K562 (cell line): ENCODE data around the gene PAK1IP1. TPM values are rescaled to one million over a fixed set of nuclear protein-coding genes. Genes with fewer than 3 reads are reported as not detected.

ENCODE experiments used
- AFF4 ChIP-seq: sonication (generic); formaldehyde crosslinking; IDR thresholded peaks from 2 replicates; pipeline ENCODE4 v1.8.0; 2023; ENCODE audit warnings: mild to moderate bottlenecking, missing genetic modification reagents
- FOXP4 ChIP-seq: sonication (generic); formaldehyde crosslinking; IDR thresholded peaks from 2 replicates; pipeline ENCODE4 v1.8.0; 2022; ENCODE audit warnings: mild to moderate bottlenecking, missing genetic modification reagents, borderline replicate concordance
- GATAD2A ChIP-seq: fragments of 450-650 bp; IDR thresholded peaks from 2 replicates; pipeline ENCODE4 v1.6.1; 2017
- HNRNPL ChIP-seq: fragments of 200-400 bp; formaldehyde crosslinking; IDR thresholded peaks from 2 replicates; pipeline ENCODE4 v1.6.1; 2017; ENCODE audit warnings: low read depth, mild to moderate bottlenecking, low read length
- HOMEZ ChIP-seq: fragments of 250-450 bp; sonication (Bioruptor Pico); IDR thresholded peaks from 2 replicates; pipeline ENCODE4 v1.4.0; 2020; ENCODE audit warnings: mild to moderate bottlenecking, moderate library complexity
- NFE2L1 ChIP-seq: fragments of 450-650 bp; IDR thresholded peaks from 2 replicates; pipeline ENCODE4 v1.6.1; 2016; ENCODE audit warnings: missing genetic modification characterization, low read depth, mild to moderate bottlenecking, missing compliant biosample characterization, moderate library complexity, borderline replicate concordance
- PATZ1 ChIP-seq: fragments of 250-450 bp; sonication (Bioruptor Pico); IDR thresholded peaks from 2 replicates; pipeline ENCODE4 v1.5.0; 2020; ENCODE audit warnings: mild to moderate bottlenecking, borderline replicate concordance
- POLR2B ChIP-seq: fragments of 450-650 bp; IDR thresholded peaks from 2 replicates; pipeline ENCODE4 v1.6.1; 2018; ENCODE audit warnings: low read depth; ENCODE audit not compliant: partially characterized antibody
- POLR2G ChIP-seq: fragments of 200-400 bp; formaldehyde crosslinking; IDR thresholded peaks from 2 replicates; pipeline ENCODE4 v1.6.1; 2017; ENCODE audit warnings: low read depth, mild to moderate bottlenecking, antibody characterized with exemption, low read length, moderate library complexity
- SRSF3 ChIP-seq: fragments of 200-400 bp; formaldehyde crosslinking; IDR thresholded peaks from 2 replicates; pipeline ENCODE4 v1.6.1; 2016; ENCODE audit warnings: mild to moderate bottlenecking, low read length, moderate library complexity; ENCODE audit not compliant: insufficient read depth
- STAG1 ChIP-seq: sonication (generic); formaldehyde crosslinking; IDR thresholded peaks from 2 replicates; pipeline ENCODE4 v1.5.0; 2020; ENCODE audit warnings: missing genetic modification reagents, borderline replicate concordance
- TFAP4 ChIP-seq: sonication (generic); formaldehyde crosslinking; IDR thresholded peaks from 2 replicates; pipeline ENCODE4 v1.8.0; 2022; ENCODE audit warnings: missing genetic modification reagents, mild to moderate bottlenecking, moderate library complexity, borderline replicate concordance
- TOE1 ChIP-seq, 2 experiments: fragments of 450-650 bp in 1 of 2; sonication (generic) in 1 of 2; formaldehyde crosslinking in 1 of 2; IDR thresholded peaks; 2 replicates each; pipeline versions ENCODE4 v1.7.1 to v1.8.0; 2016 to 2022; ENCODE audit warnings: borderline replicate concordance in 2 of 2, mild to moderate bottlenecking in 2 of 2, antibody characterized with exemption in 1 of 2, inconsistent platforms in 1 of 2, low read depth in 1 of 2, missing genetic modification reagents in 1 of 2, moderate library complexity in 1 of 2
- ZNF316 ChIP-seq: fragments of 450-650 bp; IDR thresholded peaks from 2 replicates; pipeline ENCODE4 v1.6.1; 2016
- polyA plus RNA-seq, 8 experiments: library from polyadenylated mRNA; depleted of rRNA in 4 of 8; stranded (reverse) in 5 of 8; unstranded in 3 of 8; fragments of >200 nt; fragmentation: Nextera tagmentation in 2 of 8; fragmentation: Illumina TruSeq in 1 of 8; extraction: Ambion mirVana in 2 of 8; extraction: Trizol in 1 of 8; gene quantifications; 2 replicates each; pipeline versions ENCODE4 v1.2.1 to v1.2.3, GENCODE V29; 2011 to 2014; ENCODE audit warnings: inconsistent platforms in 1 of 8, missing spikeins in 1 of 8
- total RNA-seq, 7 experiments: library from RNA; depleted of rRNA in 6 of 7; stranded (reverse); fragments of >200 nt in 6 of 7; fragmentation: Illumina TruSeq in 2 of 7; extraction: Trizol in 2 of 7; gene quantifications; 2 replicates each; pipeline versions ENCODE4 v1.2.1 to v1.2.3, GENCODE V29; 2011 to 2021; ENCODE audit warnings: low replicate concordance in 1 of 7

The PAK1IP1 gene
- total and polyA plus RNA-seq, 9 of the 15 experiments (the other 6 are each of a cell fraction or from before 2014, with no cell fraction given): 50.0 to 200 (median 87.0) TPM

- TF ChIP-seq AFF4 (CRISPR knock-in tag) (no peak), TOE1 (IDR thresholded peaks at IDR 0.05; ENCODE audit: borderline replicate concordance) (no peak), TOE1 (CRISPR knock-in tag; IDR thresholded peaks at IDR 0.05; ENCODE audit: borderline replicate concordance, low read depth) (no peak), STAG1 (CRISPR knock-in tag) (no peak), SRSF3 (no peak), HOMEZ (no peak), TFAP4 (CRISPR knock-in tag) (no peak), FOXP4 (no peak), NFE2L1 (no peak), POLR2B (no peak), POLR2G (no peak), PATZ1 (CRISPR knock-in tag) (no peak), HNRNPL (no peak), ZNF316 (no peak), GATAD2A (no peak)
Observed at GRCh38 chr6:10725044-10725443, 30.3 kb downstream of the PAK1IP1 start (continued).
